H1 (cell line): Measurements from ENCODE around the gene FES. TPM values are rescaled to one million over a fixed set of nuclear protein-coding genes. Genes with fewer than 3 reads are reported as not detected.

Experiments used
- CTCF ChIA-PET: fragments of 300-600 bp; sonication (Branson Sonifier 250); formaldehyde crosslinking; loops from one replicate; lab custom pipeline; 2021; ENCODE audit not compliant: partially characterized antibody; lab: Charles Lee
- POLR2A ChIA-PET: fragments of 300-600 bp; sonication (Branson Sonifier 250); formaldehyde crosslinking; loops from one replicate; lab custom pipeline; 2021; ENCODE audit warnings: inconsistent platforms; ENCODE audit not compliant: partially characterized antibody; lab: Charles Lee
- DNase-seq, 2 experiments: peaks; one replicate each; pipeline versions ENCODE4 v3.0.0 to v3.0.0-alpha.2; 2010 to 2022; ENCODE audit warnings: low spot score in 2 of 2, low read depth in 1 of 2, mixed read lengths in 1 of 2
- FAIRE-seq: peaks from 2 replicates; lab custom pipeline; 2011; peaks lifted over from hg19 to GRCh38; lab: Jason Lieb, UNC
- H2AFZ ChIP-seq: 2 replicates; pipeline ENCODE4 v1.8.1; 2012; ENCODE audit warnings: low read length, inconsistent platforms
- H2AK5ac ChIP-seq: 2 replicates; pipeline ENCODE4 v1.6.1; 2013; ENCODE audit warnings: low read depth, low read length
- H2BK120ac ChIP-seq: replicated peaks from 2 replicates; pipeline ENCODE3; 2013; ENCODE audit warnings: low read depth, low read length, inconsistent platforms
- H2BK12ac ChIP-seq: 2 replicates; pipeline ENCODE4 v1.6.1; 2013; ENCODE audit warnings: low read depth, low read length
- H2BK15ac ChIP-seq: 2 replicates; pipeline ENCODE4 v1.6.1; 2013; ENCODE audit warnings: low read length
- H2BK20ac ChIP-seq: 2 replicates; pipeline ENCODE4 v1.6.1; 2013; ENCODE audit warnings: low read length
- H2BK5ac ChIP-seq: 2 replicates; pipeline ENCODE4 v1.6.1; 2013; ENCODE audit warnings: low read depth, low read length
- H3K14ac ChIP-seq: 2 replicates; pipeline ENCODE4 v1.6.1; 2013; ENCODE audit warnings: inconsistent platforms; ENCODE audit not compliant: insufficient read length
- H3K18ac ChIP-seq: 2 replicates; pipeline ENCODE4 v1.6.1; 2013; ENCODE audit warnings: low read length; ENCODE audit errors: extremely low read depth
- H3K23ac ChIP-seq: 2 replicates; pipeline ENCODE4 v1.6.1; 2013; ENCODE audit warnings: inconsistent platforms; ENCODE audit not compliant: insufficient read length
- H3K23me2 ChIP-seq: 2 replicates; pipeline ENCODE4 v1.6.1; 2013; ENCODE audit warnings: low read depth, low read length
- H3K27ac ChIP-seq: 2 replicates; pipeline ENCODE4 v1.6.1; 2011; ENCODE audit warnings: low read depth, low read length, inconsistent platforms
- H3K27me3 ChIP-seq, 4 experiments: replicated peaks in 1 of 4; 1 replicate in 1 of 4; 2 replicates in 3 of 4; pipeline versions ENCODE4 v1.6.1 to v1.8.1; 2011 to 2013; ENCODE audit warnings: low read length in 3 of 4, mild to moderate bottlenecking in 3 of 4, inconsistent platforms in 2 of 4, mixed read lengths in 2 of 4, moderate library complexity in 1 of 4; ENCODE audit not compliant: control insufficient read depth in 3 of 4, insufficient read depth in 3 of 4; ENCODE audit errors: extremely low read depth in 1 of 4
- H3K36me3 ChIP-seq, 4 experiments: 2 replicates each; pipeline versions ENCODE4 v1.6.1 to v1.8.1; 2011 to 2013; ENCODE audit warnings: mild to moderate bottlenecking in 4 of 4, low read length in 3 of 4, moderate library complexity in 2 of 4, control low read depth in 1 of 4, inconsistent platforms in 1 of 4; ENCODE audit not compliant: insufficient read depth in 4 of 4, control insufficient read depth in 2 of 4
- H3K4ac ChIP-seq: replicated peaks from 2 replicates; pipeline ENCODE3; 2013; ENCODE audit warnings: low read length, low read depth, mixed read lengths, inconsistent platforms; ENCODE audit not compliant: insufficient read length
- H3K4me1 ChIP-seq, 4 experiments: replicated peaks in 1 of 4; 1 replicate in 1 of 4; 2 replicates in 3 of 4; pipeline versions ENCODE4 v1.6.1 to v1.8.1; 2011 to 2013; ENCODE audit warnings: low read length in 3 of 4, inconsistent platforms in 2 of 4, mixed read lengths in 1 of 4; ENCODE audit not compliant: insufficient read depth in 4 of 4, control insufficient read depth in 3 of 4
- H3K4me2 ChIP-seq, 2 experiments: 2 replicates each; pipeline versions ENCODE4 v1.6.1 to v1.8.1; 2011 to 2013; ENCODE audit warnings: low read depth in 2 of 2, low read length in 2 of 2, control low read depth in 1 of 2, inconsistent platforms in 1 of 2, mild to moderate bottlenecking in 1 of 2; ENCODE audit not compliant: insufficient read depth in 1 of 2
- H3K4me3 ChIP-seq, 4 experiments: fragments of 200-600, 300-600 bp in 1 of 4; sonication (generic), shearing (Covaris generic), sonication (Bioruptor Twin) in 1 of 4; 2 replicates each; pipeline versions ENCODE4 v1.5.1 to v1.8.1; 2011 to 2016; ENCODE audit warnings: low read length in 4 of 4, low read depth in 3 of 4, control low read depth in 2 of 4, inconsistent platforms in 2 of 4, mild to moderate bottlenecking in 2 of 4, mixed read lengths in 1 of 4, moderate library complexity in 1 of 4; ENCODE audit not compliant: insufficient read depth in 2 of 4; ENCODE audit errors: extremely low read depth in 1 of 4
- H3K56ac ChIP-seq: replicated peaks from 2 replicates; pipeline ENCODE3; 2013; ENCODE audit warnings: low read depth, mild to moderate bottlenecking, mixed read lengths, low read length, inconsistent platforms; ENCODE audit not compliant: insufficient read length
- H3K79me1 ChIP-seq: 2 replicates; pipeline ENCODE4 v1.6.1; 2013; ENCODE audit warnings: low read depth, low read length, control low read depth
- H3K79me2 ChIP-seq, 2 experiments: 2 replicates each; pipeline versions ENCODE4 v1.6.1 to v1.8.1; 2012 to 2013; ENCODE audit warnings: low read length in 2 of 2, mild to moderate bottlenecking in 2 of 2, inconsistent platforms in 1 of 2; ENCODE audit not compliant: insufficient read depth in 2 of 2, control insufficient read depth in 1 of 2
- H3K9ac ChIP-seq, 4 experiments: replicated peaks in 1 of 4; 1 replicate in 1 of 4; 2 replicates in 3 of 4; pipeline versions ENCODE4 v1.6.1 to v1.8.1; 2011 to 2013; ENCODE audit warnings: low read depth in 3 of 4, low read length in 3 of 4, control low read depth in 2 of 4, mild to moderate bottlenecking in 2 of 4, moderate library complexity in 2 of 4, inconsistent platforms in 1 of 4; ENCODE audit errors: extremely low read depth in 1 of 4
- H3K9me3 ChIP-seq, 2 experiments: 2 replicates each; pipeline versions ENCODE4 v1.6.1 to v1.8.1; 2012 to 2013; ENCODE audit warnings: mild to moderate bottlenecking in 2 of 2, moderate library complexity in 2 of 2, control low read depth in 1 of 2, inconsistent platforms in 1 of 2, low read depth in 1 of 2, low read length in 1 of 2, mixed read lengths in 1 of 2; ENCODE audit not compliant: insufficient read depth in 2 of 2
- H4K20me1 ChIP-seq, 2 experiments: replicated peaks in 1 of 2; 2 replicates each; pipeline versions ENCODE3 to v1.8.1; 2011 to 2013; ENCODE audit warnings: inconsistent platforms in 2 of 2, low read length in 2 of 2, mild to moderate bottlenecking in 1 of 2; ENCODE audit not compliant: insufficient read depth in 2 of 2, control insufficient read depth in 1 of 2
- H4K5ac ChIP-seq: 2 replicates; pipeline ENCODE4 v1.6.1; 2013; ENCODE audit warnings: low read length, low read depth, mixed read lengths, inconsistent platforms; ENCODE audit not compliant: insufficient read length
- H4K8ac ChIP-seq: 2 replicates; pipeline ENCODE4 v1.8.0; 2013; ENCODE audit warnings: mild to moderate bottlenecking, moderate library complexity, low read length, inconsistent platforms; ENCODE audit not compliant: insufficient read depth; ENCODE audit errors: extremely low read depth
- H4K91ac ChIP-seq: replicated peaks from 2 replicates; pipeline ENCODE3; 2013; ENCODE audit warnings: low read length, mixed read lengths, inconsistent platforms; ENCODE audit not compliant: insufficient read length
- BACH1 ChIP-seq: IDR thresholded peaks from 2 replicates; pipeline ENCODE4 v1.6.1; 2012; ENCODE audit warnings: low read length, improper control_type of control experiment
- NANOG ChIP-seq: IDR thresholded peaks from 2 replicates; pipeline ENCODE4 v1.6.1; 2011; ENCODE audit warnings: low read length, low read depth, mild to moderate bottlenecking, inconsistent platforms; ENCODE audit not compliant: insufficient read depth, poor library complexity, severe bottlenecking
- USF2 ChIP-seq: IDR thresholded peaks from 2 replicates; pipeline ENCODE4 v1.6.1; 2011; ENCODE audit warnings: low read length, improper control_type of control experiment
- YY1 ChIP-seq: IDR thresholded peaks from 2 replicates; pipeline ENCODE4 v1.6.1; 2011; ENCODE audit warnings: low read depth, mild to moderate bottlenecking, low read length
- WGBS, 2 experiments: shearing (Covaris generic) in 1 of 2; methylation state at CpG; one replicate each; pipeline versions ENCODE4 v1.1.6 to v1.1.7; 2013 to 2015; ENCODE audit warnings: low lambda C conversion rate in 2 of 2, mixed read lengths in 2 of 2, inconsistent platforms in 1 of 2, low coverage in 1 of 2, missing lambda C conversion rate in 1 of 2; ENCODE audit not compliant: insufficient replicate concordance in 2 of 2, insufficient coverage in 1 of 2, insufficient read length in 1 of 2; ENCODE audit errors: extremely low coverage in 1 of 2, missing lambda C conversion rate in 1 of 2; 5-methylcytosine and 5-hydroxymethylcytosine counted together
- polyA plus RNA-seq, 7 experiments: library from polyadenylated mRNA; depleted of rRNA in 3 of 7; stranded (reverse) in 5 of 7; unstranded in 2 of 7; fragments of >200 nt in 5 of 7; fragments of 200-250 nt in 2 of 7; gene quantifications; 1 replicate in 5 of 7; 2 replicates in 1 of 7; 4 replicates in 1 of 7; pipeline versions ENCODE4 v1.2.1 to v1.2.3, GENCODE V29; 2011 to 2013; ENCODE audit warnings: missing spikeins in 2 of 7, mixed read lengths in 2 of 7
- total RNA-seq: library from RNA; stranded (reverse); fragmentation: NEBNext Ultra II Directional; extraction: Animal tissue kit (Norgen Biotek cat#: 25700); gene quantifications from 2 replicates; pipeline ENCODE4 v1.2.1, GENCODE V29; 2021

FES gene
- total and polyA plus RNA-seq, 2 of the 8 experiments (the other 6 are each of a cell fraction or from before 2014, with no cell fraction given) = 8.5 to 8.6 TPM

- Histone ChIP-seq H3K79me2 (no peaks in the 10 kb centered on the region), H3K9ac (no peak overlapping the region), H4K91ac (no peak overlapping the region), H2AK5ac (no peak overlapping the region; the same call in 1 of the 2 replicates), H3K23ac (no peak overlapping the region), H3K4me3 (no peak overlapping the region), H3K56ac (no peak overlapping the region), H2BK120ac (no peak overlapping the region), H3K27ac (no peak overlapping the region), H2BK15ac (no peak overlapping the region), H3K14ac (no peak overlapping the region), H3K27me3 (no peaks in the 10 kb centered on the region), H4K8ac (no peak overlapping the region), H4K5ac (no peak overlapping the region), H2BK12ac (0 out of 2 replicates have a peak overlapping the region, but pooled peaks have one; percentile 1), H3K18ac (no peak overlapping the region), H2BK20ac (peak overlapping the region; percentile 7; the same call in 1 of the 2 replicates), H3K79me1 (no peaks in the 10 kb centered on the region), H3K4ac (no peak overlapping the region), H3K4me1 (peaks cover 3 to 17% (median 12%) of the 10 kb centered on the region in 4 experiments), H3K23me2 (peaks cover 1% of the 10 kb centered on the region; the same call in 1 of the 2 replicates), H2AFZ (no peak overlapping the region), H4K20me1 (no peaks in the 10 kb centered on the region), H3K9me3 (no peaks in the 10 kb centered on the region), H2BK5ac (no peak overlapping the region; the same call in 1 of the 2 replicates), H3K4me2 (no peak overlapping the region), H3K36me3 (no peaks in the 10 kb centered on the region)
- FAIRE-seq (no peak), DNase-seq (no peak)
- 88% methylated on average over 4 of the region's 4 CpGs; no CpG with 5 or more reads in 1 of the 2 experiments for WGBS, 2 experiments
- POLR2A ChIA-PET = interaction anchor here (0.8 to 1.2 kb wide), 3 partner anchors 22 to 34 kb away, joined by 3 read pairs; no protein-coding TSS in a partner anchor
- TF ChIP-seq YY1 (no peak), NANOG (no peak), USF2 (no peak), BACH1 (no peak)
- CTCF ChIA-PET = interaction anchor here (0.6 to 3.0 kb wide), 16 partner anchors 12 to 664 kb away, joined by 3 to 23 read pairs (median 4); partner anchors contain the start of gene FES
Observed at GRCh38 chr15:90863987-90864386, 20.3 kb upstream of the FES start.
